Activated naive CD4-positive, alpha-beta T cell treated with anti-CD3 and anti-CD28 coated beads for 36 hours (primary cell): ENCODE data around the gene SGPP2. TPM values are rescaled to one million over a fixed set of nuclear protein-coding genes. Genes with fewer than 3 reads are reported as not detected.

Experiments used
- CTCF ChIA-PET: fragments of 350-600 bp; sonication (Branson Sonifier 250); formaldehyde crosslinking; loops from one replicate; lab custom pipeline; 2021; ENCODE audit warnings: antibody characterized with exemption; lab: Charles Lee
- DNase-seq: peaks from one replicate; pipeline ENCODE4 v3.0.0-alpha.2; 2020
- H3K27ac Mint-ChIP-seq: one replicate; pipeline ENCODE4 v1.8.0; 2021; ENCODE audit warnings: mild to moderate bottlenecking, mixed read lengths
- H3K27me3 Mint-ChIP-seq: one replicate; pipeline ENCODE4 v1.8.0; 2021; ENCODE audit warnings: low read depth, mixed read lengths
- H3K36me3 Mint-ChIP-seq: one replicate; pipeline ENCODE4 v1.8.0; 2021; ENCODE audit warnings: low read depth, mixed read lengths
- H3K4me1 Mint-ChIP-seq: one replicate; pipeline ENCODE4 v1.8.0; 2021; ENCODE audit warnings: low read depth, mixed read lengths
- H3K4me3 Mint-ChIP-seq: one replicate; pipeline ENCODE4 v1.8.0; 2021; ENCODE audit warnings: mild to moderate bottlenecking, moderate library complexity, mixed read lengths
- H3K9me3 Mint-ChIP-seq: one replicate; pipeline ENCODE4 v1.8.0; 2021; ENCODE audit warnings: mixed read lengths
- intact Hi-C: fragments of 100-400 bp; cut with micrococcal nuclease; formaldehyde crosslinking; loops from one replicate; pipeline ENCODE4 v1.15.1; 2023
- total RNA-seq, 2 experiments: library from RNA; stranded (reverse); gene quantifications; one replicate each; pipeline ENCODE4 v1.2.3, GENCODE V29; 2021

The SGPP2 gene
- total RNA-seq, 2 experiments from 2014 or later: 7.0 to 7.1 TPM

DNA sequence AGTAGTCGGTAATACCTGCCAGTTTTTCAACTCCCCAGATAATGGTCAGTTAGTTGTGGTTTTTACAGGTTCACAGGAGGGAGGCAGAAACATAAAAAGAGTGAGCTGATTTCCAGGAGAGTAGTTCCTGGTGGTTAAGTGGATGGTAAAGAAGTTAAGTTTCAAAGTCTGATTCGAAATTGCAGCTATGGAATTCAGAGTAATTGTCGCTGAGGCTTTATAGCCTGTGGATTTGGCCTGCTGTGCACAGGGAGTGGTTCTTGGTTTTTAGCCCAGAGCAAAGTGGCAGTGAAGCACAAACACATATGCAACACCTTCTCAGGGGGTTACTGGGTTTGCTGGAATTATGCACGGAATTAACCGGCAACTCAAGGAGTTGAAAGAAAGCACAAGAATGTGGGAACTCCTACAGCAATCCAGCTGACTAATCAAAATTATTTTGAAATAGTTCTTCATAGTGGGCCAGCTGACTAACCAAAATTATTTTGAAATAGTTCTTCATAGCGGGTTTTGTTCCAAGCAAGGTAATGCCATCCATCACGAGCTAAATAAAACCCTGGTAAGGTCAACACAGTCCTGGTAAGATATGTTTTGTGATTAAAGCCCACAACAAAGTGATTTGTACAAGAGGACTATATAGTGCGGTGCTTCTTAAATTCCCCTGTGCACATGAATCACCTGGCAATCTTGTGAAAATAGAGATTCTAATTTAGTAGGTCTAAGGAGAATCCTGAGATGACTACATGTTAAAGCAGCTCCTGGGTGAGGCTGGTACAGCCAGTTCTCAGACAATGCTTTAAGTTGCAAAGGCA, 94.4 kb downstream of the SGPP2 start:
- DNase-seq: no peak
- intact Hi-C loops: no loop called here
- CTCF ChIA-PET: no interaction called here
- H3K27ac Mint-ChIP-seq: no peak overlapping the region
- H3K36me3 Mint-ChIP-seq: peaks cover 2% of the 10 kb centered on the region
- peaks cover 15% of the 10 kb centered on the region for H3K27me3 Mint-ChIP-seq
- H3K4me3 Mint-ChIP-seq: no peak overlapping the region
- H3K9me3 Mint-ChIP-seq: no peaks in the 10 kb centered on the region
- H3K4me1 Mint-ChIP-seq: no peaks in the 10 kb centered on the region

DNA sequence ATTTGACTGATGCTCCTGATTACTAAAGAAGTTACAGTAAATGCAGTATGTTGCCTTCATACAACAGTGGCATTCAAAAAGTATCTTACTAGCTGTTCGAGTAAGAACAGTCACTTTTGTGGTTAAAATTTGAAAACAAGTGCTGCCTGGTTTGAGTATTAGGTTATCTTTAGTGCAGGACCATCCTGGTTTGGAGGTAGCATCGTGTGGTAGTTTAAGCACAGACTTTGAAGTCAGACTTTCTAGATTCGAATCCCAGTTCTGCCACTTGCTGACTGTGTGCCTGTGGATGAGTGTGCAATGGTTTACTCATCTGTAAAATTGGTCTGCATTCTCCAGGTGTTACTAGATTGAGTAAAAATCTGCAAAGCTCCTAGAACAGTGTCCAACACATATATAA, 96.8 kb downstream of the SGPP2 start:
- H3K27ac Mint-ChIP-seq: no peak overlapping the region
- no peak overlapping the region for H3K4me3 Mint-ChIP-seq
- DNase-seq: no peak
- CTCF ChIA-PET: no interaction called here
- no peaks in the 10 kb centered on the region for H3K9me3 Mint-ChIP-seq
- intact Hi-C loops: no loop called here
- peaks cover 11% of the 10 kb centered on the region for H3K27me3 Mint-ChIP-seq
- no peaks in the 10 kb centered on the region for H3K4me1 Mint-ChIP-seq
- H3K36me3 Mint-ChIP-seq: peaks cover 3% of the 10 kb centered on the region

GRCh38 chr2:222522082-222522481, 97.7 kb downstream of the SGPP2 start:
- H3K4me3 Mint-ChIP-seq: no peak overlapping the region
- H3K27me3 Mint-ChIP-seq: peaks cover 10% of the 10 kb centered on the region
- intact Hi-C loops: no loop called here
- H3K9me3 Mint-ChIP-seq: peaks cover 2% of the 10 kb centered on the region
- peaks cover 3% of the 10 kb centered on the region for H3K36me3 Mint-ChIP-seq
- no peak overlapping the region for H3K27ac Mint-ChIP-seq
- CTCF ChIA-PET: interaction anchor here (0.6 kb wide), 1 partner anchor 92 kb away, joined by 3 read pairs; no protein-coding TSS in a partner anchor
- no peaks in the 10 kb centered on the region for H3K4me1 Mint-ChIP-seq
- DNase-seq: no peak

GRCh38 chr2:222523783-222524544, 99.6 kb downstream of the SGPP2 start:
- no peak overlapping the region for H3K4me3 Mint-ChIP-seq
- H3K36me3 Mint-ChIP-seq: peaks cover 3% of the 10 kb centered on the region
- CTCF ChIA-PET: interaction anchor here (1.0 kb wide), 1 partner anchor 38 kb away, joined by 3 read pairs; no protein-coding TSS in a partner anchor
- peaks cover 2% of the 10 kb centered on the region for H3K27me3 Mint-ChIP-seq
- no peaks in the 10 kb centered on the region for H3K4me1 Mint-ChIP-seq
- H3K27ac Mint-ChIP-seq: no peak overlapping the region
- DNase-seq: no peak
- intact Hi-C loops: no loop called here
- peaks cover 2% of the 10 kb centered on the region for H3K9me3 Mint-ChIP-seq

DNA sequence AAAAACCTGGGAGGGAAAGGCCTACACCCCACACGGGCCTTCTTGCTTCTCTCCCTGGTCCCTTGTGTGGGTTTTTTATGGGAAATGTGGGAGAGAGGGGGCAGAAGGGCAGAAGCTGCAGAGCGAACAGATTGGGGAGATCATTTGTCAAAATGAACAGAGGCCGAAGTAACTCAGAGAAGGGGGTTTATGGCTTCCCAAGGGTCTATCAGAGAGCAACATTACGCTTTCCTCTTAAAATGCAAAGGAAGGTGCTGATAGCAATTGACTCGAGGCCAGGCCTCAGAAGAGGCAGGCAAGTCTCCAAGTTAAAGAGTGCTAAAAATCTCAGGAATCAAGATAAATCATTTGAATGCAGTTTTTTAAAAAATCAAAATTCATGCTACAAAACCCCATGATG, 101.5 kb downstream of the SGPP2 start:
- Mint-ChIP-seq H3K27ac (no peak overlapping the region), H3K36me3 (peaks cover 3% of the 10 kb centered on the region), H3K4me1 (no peaks in the 10 kb centered on the region), H3K4me3 (no peak overlapping the region), H3K27me3 (peaks cover 5% of the 10 kb centered on the region), H3K9me3 (peaks cover 2% of the 10 kb centered on the region)
- intact Hi-C loops: no loop called here
- CTCF ChIA-PET: no interaction called here
- no peak for DNase-seq

GRCh38 chr2:222526480-222527277, 102.3 kb downstream of the SGPP2 start:
- CTCF ChIA-PET: no interaction called here
- peaks cover 2% of the 10 kb centered on the region for H3K27me3 Mint-ChIP-seq
- intact Hi-C loops: no loop called here
- H3K36me3 Mint-ChIP-seq: peaks cover 3% of the 10 kb centered on the region
- H3K4me3 Mint-ChIP-seq: no peak overlapping the region
- H3K4me1 Mint-ChIP-seq: no peaks in the 10 kb centered on the region
- peaks cover 2% of the 10 kb centered on the region for H3K9me3 Mint-ChIP-seq
- no peak overlapping the region for H3K27ac Mint-ChIP-seq
- DNase-seq: no peak

GRCh38 chr2:222532315-222532714, 108.0 kb downstream of the SGPP2 start:
- no peak overlapping the region for H3K27ac Mint-ChIP-seq
- DNase-seq: no peak
- intact Hi-C loops: no loop called here
- H3K4me1 Mint-ChIP-seq: no peaks in the 10 kb centered on the region
- H3K36me3 Mint-ChIP-seq: no peaks in the 10 kb centered on the region
- H3K27me3 Mint-ChIP-seq: peaks cover 7% of the 10 kb centered on the region
- H3K4me3 Mint-ChIP-seq: no peak overlapping the region
- no peaks in the 10 kb centered on the region for H3K9me3 Mint-ChIP-seq
- CTCF ChIA-PET: interaction anchor here (0.7 kb wide), 1 partner anchor 513 kb away, joined by 3 read pairs; no protein-coding TSS in a partner anchor

- CTCF ChIA-PET: interaction anchor here (0.6 kb wide), 1 partner anchor 218 kb away, joined by 3 read pairs; no protein-coding TSS in a partner anchor
- intact Hi-C loops: no loop called here
- H3K27ac Mint-ChIP-seq: no peak overlapping the region
- no peak overlapping the region for H3K4me3 Mint-ChIP-seq
- no peaks in the 10 kb centered on the region for H3K36me3 Mint-ChIP-seq
- no peaks in the 10 kb centered on the region for H3K4me1 Mint-ChIP-seq
- DNase-seq: no peak
- H3K27me3 Mint-ChIP-seq: peaks cover 10% of the 10 kb centered on the region
- no peaks in the 10 kb centered on the region for H3K9me3 Mint-ChIP-seq
Measured at GRCh38 chr2:222535477-222535876, 111.1 kb downstream of the SGPP2 start.

DNA sequence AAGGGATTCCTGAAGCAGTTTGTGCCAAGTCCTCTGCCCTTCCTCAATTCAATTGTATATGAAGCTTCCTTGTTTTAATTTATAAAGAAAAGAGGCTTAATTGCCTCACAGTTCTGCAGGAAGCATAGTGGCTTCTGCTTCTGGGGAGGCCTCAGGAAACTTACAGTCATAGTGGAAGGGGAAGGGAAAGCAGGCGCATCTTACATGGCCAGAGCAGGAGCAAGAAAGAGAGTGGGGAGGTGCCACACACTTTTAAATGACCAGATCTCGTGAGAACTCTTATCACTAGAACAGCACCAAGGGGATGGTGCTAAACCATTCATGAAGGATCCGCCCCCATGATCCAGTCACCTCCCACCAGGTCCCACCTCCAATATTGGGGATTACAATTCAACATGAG, 114.2 kb downstream of the SGPP2 start:
- Mint-ChIP-seq H3K4me3 (no peak overlapping the region), H3K27ac (no peak overlapping the region), H3K9me3 (no peaks in the 10 kb centered on the region), H3K36me3 (no peaks in the 10 kb centered on the region), H3K27me3 (peaks cover 12% of the 10 kb centered on the region), H3K4me1 (no peaks in the 10 kb centered on the region)
- DNase-seq: no peak
- intact Hi-C loops: no loop called here
- CTCF ChIA-PET: interaction anchor here (1.2 kb wide), 1 partner anchor 23 kb away, joined by 3 read pairs; no protein-coding TSS in a partner anchor

DNA sequence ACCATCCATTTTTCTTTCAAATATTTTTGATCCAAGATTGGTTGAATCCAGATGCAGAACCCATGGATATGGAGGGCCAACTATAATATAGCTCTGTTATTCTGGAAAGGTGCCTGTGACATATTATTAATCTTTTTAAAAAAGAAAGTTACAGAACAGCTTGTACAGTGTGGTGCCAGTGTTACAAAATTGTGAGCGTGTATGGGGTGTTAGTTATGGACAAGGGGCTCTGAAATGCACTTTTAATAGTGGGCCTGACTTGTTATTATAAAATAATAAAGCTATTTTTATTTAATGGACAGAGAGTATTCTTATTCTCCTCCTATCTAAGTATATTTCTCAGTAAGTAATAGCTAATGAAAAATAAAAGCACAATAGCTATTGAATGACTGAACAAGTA, 120.3 kb downstream of the SGPP2 start:
- peaks cover 13% of the 10 kb centered on the region for H3K27me3 Mint-ChIP-seq
- H3K9me3 Mint-ChIP-seq: no peaks in the 10 kb centered on the region
- H3K4me1 Mint-ChIP-seq: no peaks in the 10 kb centered on the region
- CTCF ChIA-PET: no interaction called here
- no peaks in the 10 kb centered on the region for H3K36me3 Mint-ChIP-seq
- no peak overlapping the region for H3K4me3 Mint-ChIP-seq
- DNase-seq: no peak
- no peak overlapping the region for H3K27ac Mint-ChIP-seq
- intact Hi-C loops: no loop called here

GRCh38 chr2:222545823-222546795, 121.8 kb downstream of the SGPP2 start:
- no peaks in the 10 kb centered on the region for H3K4me1 Mint-ChIP-seq
- peaks cover 18% of the 10 kb centered on the region for H3K27me3 Mint-ChIP-seq
- intact Hi-C loops: no loop called here
- DNase-seq: no peak
- H3K27ac Mint-ChIP-seq: no peak overlapping the region
- H3K36me3 Mint-ChIP-seq: no peaks in the 10 kb centered on the region
- no peak overlapping the region for H3K4me3 Mint-ChIP-seq
- no peaks in the 10 kb centered on the region for H3K9me3 Mint-ChIP-seq
- CTCF ChIA-PET: interaction anchor here (0.9 kb wide), 1 partner anchor 16 kb away, joined by 3 read pairs; no protein-coding TSS in a partner anchor
